SK-MEL-5 (cell line): ENCODE data around the gene PAM. TPM values are rescaled to one million over a fixed set of nuclear protein-coding genes. Genes with fewer than 3 reads are reported as not detected.
"Not testable (repeated sequence)": the region's sequence is repeated elsewhere in the genome, so short reads cannot be mapped to it uniquely, and the experiment has no call there.

ENCODE experiments used
- DNase-seq: peaks from one replicate; pipeline ENCODE4 v3.0.0-alpha.2; 2016; ENCODE audit warnings: low read depth, low spot score
- in situ Hi-C: cut with HindIII; loops from 2 replicates; pipeline ENCODE4 v1.10.0; 2016; ENCODE audit warnings: low sequenced_read_pairs, high pct_unique_total_duplicates, low pct_unique_long_range_greater_than_20kb
- total RNA-seq: library from RNA; depleted of rRNA; stranded (reverse); fragments of >200 nt; shearing (Covaris generic); gene quantifications from 2 replicates; pipeline ENCODE4 v1.2.3, GENCODE V29; 2014

Gene PAM
- total RNA-seq, 1 experiment from 2014 or later = 472 TPM

DNA sequence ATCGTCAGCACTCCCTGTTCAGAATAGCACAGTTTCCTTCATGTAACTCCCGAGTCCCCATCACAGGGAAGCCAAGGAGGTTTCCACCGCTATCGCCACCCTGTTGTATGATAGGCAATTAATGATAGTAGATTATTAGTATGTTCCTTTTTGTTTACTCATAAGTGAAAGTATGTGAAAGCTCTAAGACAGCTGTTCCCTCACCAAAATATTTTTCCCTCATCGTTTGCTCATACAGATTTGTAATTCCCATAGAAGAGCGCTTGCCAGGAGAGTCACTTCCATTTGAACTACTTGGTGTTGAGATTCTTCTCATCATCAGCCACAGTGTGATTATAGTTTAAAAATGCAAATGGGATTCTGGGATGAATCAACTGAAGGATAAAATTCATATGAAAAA lies 140.9 kb downstream of the PAM start:
- DNase-seq = no peak
- in situ Hi-C loops = no loop called here

DNA sequence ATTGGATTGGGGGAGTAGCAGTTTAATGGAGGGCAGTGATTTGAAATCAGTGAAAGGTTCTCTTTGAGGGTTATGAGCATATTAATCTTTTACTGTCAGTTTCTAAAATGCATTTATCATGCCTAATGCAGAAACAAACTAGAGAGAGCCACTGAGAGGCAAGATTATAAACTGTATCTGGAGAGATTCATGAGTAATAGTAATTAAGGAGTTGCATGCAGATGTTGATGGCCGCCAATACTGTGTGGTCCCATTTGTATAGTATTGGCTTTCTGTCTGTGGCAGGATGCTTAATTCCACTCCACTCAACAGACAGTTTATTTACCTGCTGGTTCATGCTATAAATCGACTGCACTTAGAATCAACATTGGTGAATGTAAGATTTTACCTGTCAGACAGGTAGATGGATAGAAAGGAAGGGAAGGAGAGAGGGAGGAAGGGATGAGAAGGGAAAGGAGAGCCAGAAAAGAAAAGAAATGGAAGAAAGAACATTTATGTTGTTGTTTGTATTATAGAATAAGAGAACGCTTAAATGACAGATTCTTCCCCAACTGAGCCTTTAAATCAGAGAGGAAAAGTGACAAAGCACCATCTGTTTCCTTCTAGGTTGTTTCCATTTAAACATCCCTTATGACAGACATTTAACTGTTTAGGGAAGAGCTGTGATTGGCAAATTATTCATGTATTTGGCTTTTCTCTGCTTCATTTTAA lies 146.5 kb downstream of the PAM start:
- no peak for DNase-seq
- in situ Hi-C loops = no loop called here

DNA sequence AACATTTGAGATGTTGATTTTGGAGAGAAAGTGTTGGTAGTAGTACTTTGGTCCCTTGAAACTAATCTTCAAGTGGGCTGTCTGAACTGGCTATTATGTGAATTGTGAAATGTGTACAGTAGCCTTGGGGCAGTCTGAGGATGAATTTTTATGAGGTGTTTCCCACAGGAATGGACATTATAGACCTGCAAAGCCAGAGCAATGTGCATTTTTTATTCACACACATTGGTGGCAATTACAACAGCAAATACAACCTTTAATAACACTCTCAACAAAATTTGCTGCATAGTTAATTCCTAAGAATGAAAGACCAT lies 147.0 kb downstream of the PAM start:
- DNase-seq = peak; percentile 42

DNA sequence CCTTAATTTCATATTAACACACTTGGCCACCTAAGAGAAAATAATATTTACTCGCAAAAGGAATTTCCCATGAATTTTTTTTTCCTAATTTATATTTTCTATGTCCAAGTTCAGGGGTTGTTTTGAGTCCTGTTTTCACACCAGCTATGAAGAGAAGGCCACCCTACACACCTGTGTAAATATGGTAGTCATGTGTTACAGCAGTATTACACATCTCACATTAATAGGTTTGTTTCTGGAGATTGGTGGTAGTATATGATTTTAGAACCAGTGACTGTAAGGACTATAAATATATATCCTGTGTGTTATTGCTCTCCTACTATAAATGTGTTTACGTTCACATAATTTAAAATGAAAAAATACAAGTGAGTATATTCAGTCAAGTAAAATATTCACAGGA lies 147.5 kb downstream of the PAM start:
- no peak for DNase-seq
- in situ Hi-C loops = no loop called here

More for the DNA sequence above, 147.0 kb downstream of the PAM start:
- in situ Hi-C loops = no loop called here

DNA sequence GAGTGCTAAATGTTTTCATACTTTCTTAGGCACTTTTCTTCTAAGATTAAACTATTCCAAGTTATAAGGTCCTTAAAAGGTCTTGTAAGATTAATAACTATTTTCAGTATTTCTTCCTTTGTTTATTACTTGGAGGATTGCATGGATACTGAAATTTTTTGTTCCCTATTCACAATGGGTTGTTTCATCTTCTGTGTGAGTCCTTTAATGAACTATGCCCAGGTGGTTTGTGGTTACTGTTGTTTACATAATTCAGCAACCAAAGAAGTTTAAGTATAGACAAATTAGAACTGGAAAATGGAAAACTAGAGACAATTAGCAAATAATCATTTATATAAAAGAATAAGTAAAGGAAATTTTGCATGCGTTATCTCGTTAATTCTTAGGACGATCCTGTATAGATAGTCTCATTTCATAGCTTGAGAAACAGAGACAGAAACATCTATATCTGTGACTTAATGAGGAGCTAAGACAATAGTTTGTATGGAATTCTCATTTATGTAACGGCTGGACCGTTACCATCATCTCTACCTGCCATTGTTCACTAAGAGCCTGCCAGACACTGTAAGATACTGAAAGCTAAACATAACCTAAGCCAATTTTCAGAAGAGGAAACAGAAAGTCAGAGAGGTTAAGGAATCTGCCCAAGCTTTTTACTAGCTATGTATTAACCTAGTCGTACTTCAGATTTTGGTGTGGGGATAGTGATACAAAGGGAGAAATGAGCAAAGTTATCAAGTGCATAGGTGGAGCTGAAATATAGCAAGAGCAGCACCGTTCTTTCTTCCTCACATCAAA lies 148.2 kb downstream of the PAM start:
- DNase-seq = no peak
- in situ Hi-C loops = no loop called here

DNA sequence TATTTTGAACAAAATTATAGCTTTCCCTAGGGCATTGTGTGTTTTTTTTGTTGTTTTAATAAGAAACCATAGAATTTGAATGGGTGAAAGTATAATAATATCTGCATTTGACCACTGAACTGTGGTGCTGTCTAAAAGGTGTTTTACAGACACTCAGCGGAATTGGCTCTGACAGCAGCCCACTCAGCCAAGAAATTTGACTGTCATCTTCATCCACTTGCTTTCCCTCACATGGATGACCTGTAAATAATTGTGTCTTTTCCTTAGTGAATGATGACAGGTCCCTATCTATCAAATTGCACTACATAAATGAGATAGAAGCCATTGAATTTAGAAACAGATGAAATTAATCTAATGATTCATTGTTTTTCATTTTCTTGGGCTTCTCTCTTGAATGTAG lies 150.0 kb downstream of the PAM start:
- DNase-seq = no peak
- in situ Hi-C loops = no loop called here

DNA sequence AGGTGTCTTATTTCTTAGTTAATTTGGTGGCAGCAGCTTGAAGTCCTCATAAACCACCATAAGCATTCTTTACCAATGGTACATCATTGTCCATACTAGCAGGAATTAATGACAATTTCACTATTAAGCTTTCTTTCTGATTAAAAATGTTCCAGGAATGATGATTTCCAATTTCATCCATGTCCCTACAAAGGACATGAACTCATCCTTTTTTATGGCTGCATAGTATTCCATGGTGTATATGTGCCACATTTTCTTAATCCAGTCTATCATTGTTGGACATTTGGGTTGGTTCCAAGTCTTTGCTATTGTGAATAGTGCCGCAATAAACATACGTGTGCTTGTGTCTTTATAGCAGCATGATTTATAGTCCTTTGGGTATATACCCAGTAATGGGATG lies 152.0 kb downstream of the PAM start:
- in situ Hi-C loops, DNase-seq: not testable (repeated sequence)

DNA sequence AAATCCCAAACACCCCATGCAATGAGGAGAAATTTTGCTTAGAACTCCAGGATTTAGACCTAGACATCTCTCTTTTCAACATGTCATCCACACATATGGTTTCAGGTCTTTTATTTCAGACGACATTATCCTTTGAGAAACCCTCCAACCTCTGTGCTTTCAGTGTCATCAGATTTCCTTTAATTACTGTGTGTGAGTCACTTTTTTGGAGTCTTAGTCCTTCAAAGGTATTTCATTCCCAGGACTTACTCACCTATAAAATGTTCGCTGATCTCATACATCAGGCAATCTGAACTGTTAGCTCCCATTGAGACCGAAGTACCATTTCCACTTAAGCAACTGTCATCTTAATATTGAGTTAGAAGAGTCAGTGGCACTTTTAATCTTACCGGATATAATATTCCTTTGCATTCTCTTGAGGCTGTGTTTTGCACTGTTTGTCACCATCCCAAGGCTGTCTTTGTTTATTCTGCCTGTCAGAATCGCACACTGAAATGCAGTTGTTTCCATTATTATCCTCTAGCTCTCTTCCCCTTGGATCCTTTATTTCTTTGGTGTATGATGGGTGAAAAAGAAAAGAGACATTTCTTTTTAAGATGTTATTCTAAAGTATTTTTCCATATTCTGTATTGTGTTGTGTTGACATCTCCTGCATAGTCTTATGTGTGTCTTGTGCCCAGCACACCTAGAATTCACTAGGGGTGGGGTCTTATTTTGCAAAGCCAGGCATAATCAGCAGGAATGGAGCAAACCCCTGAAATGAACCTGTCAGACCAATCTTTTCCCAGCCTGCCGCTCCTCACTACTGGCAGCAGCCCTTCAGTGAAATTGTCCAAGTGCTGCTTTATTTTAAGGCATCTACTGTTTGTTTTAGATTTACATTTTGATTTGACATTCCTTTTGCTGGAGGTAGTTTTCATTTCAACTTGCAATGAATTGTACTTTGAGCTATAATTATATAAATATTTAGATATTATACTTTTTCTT lies 155.4 kb downstream of the PAM start:
- in situ Hi-C loops = no loop called here
- no peak for DNase-seq

DNA sequence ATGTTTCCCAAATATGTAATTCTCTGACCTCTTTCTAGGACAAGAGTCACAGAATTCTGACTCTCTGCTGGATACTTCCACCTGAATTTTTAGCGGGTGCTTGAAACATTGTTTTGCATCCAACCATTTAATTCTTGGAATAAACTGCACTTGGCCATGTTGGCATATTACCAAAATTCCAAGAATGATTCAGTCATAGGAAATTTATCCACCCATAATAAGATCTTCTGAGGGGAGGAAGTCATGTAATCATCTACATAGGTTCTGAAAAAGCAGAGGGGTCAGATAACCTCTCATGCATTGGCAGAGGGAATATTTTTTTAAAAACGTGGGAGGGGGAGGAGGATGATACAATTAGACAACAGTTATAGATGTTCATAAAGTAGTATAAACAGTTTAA lies 156.9 kb downstream of the PAM start:
- in situ Hi-C loops = no loop called here
- DNase-seq = no peak

DNA sequence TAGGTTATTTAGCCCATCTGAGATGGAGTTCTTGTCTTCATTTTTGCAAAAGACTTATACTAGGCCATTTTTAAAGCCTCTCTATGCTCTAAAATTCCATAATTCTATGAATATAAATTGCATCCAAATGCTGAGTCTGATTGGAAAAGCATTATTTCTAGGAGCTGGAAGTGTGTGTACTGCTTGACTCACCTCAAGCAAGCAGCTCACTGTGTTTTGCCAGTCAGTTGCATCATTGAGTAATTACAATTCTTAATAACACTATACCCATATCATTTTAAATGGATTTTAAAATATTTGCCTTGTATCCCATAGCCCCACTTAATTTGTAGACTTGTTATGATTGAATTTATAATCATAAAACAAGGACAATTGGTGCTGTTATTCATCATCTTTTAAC lies 161.0 kb downstream of the PAM start:
- DNase-seq = no peak
- in situ Hi-C loops = no loop called here

DNA sequence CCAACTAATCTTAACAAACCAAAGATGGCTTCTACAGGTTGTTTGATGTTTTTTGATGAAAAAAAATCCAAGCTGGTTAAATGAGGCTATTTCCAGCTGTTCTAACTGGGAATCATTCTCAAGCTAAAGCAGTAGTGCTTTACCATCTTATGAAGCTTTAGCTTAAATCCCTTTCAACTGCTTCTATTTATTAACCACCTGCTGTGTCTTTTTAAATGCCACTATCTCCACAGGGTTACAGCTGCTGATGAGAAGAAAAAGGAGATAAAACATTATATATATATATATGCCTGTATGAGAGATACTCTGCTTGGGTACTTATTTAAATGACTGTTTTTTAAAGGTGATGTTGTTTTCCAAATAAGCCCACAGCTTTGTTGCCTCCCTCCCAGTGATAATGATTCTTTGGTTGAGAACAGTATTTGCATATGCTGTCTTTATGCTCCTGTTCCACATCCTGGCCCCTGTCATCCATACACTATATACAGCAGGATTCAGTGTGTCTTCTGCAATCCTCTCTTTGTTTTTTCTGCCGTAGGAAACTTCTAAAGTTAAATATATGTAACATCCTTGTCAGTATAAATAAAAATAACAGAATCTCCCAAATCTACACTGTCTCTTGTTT lies 164.0 kb downstream of the PAM start:
- no peak for DNase-seq
- in situ Hi-C loops = no loop called here

DNA sequence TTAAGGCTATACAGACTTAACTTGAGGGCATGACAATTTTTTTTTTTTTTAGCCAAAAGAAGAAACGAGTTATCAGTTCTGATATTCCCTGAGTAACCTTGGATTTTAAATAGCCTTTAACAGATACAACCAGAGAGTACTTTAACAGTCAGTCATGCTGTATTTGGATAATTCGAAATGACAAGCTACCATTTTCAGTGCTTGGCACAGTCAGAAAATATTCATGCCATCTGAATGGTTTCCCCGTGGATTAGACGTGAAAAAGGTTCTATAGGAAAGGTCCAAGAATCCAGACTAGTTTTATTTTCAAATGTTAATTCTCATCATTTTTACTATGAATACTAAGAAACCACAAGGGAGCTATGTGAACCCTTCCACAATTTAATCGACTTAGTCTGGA lies 165.7 kb downstream of the PAM start:
- no peak for DNase-seq
- in situ Hi-C loops = no loop called here

DNA sequence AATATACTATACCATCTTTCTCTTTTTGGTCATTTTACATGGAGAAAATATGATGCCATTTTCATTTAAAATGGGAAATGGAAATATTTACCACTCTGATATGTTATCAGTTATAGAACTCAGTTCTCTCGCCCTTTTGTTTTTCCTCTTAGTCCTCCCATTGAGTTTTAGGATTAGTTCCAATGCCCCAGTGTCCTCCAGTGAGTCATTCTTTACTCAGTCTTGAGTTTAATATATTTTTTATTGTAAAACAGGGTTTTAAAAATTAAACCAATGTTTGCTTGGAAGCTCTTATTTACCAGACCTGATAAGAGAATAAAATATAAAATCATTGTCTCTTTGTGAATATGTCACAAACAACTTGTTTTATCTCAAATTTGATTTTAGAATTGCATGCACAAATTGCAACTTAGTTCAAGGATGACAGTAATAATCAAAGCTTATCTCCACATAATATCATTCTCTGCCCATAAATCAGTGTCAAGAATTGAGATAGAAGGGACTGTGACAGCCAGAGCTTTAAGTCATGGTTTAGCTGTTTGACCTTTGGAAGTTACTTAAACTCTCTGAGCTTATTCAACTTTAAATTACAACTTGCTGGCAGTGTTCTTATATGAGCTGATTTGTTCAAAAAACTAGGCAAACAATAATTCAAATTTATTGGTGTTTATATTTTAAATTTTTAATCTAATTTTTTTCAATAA lies 166.4 kb downstream of the PAM start:
- in situ Hi-C loops = no loop called here
- no peak for DNase-seq

DNA sequence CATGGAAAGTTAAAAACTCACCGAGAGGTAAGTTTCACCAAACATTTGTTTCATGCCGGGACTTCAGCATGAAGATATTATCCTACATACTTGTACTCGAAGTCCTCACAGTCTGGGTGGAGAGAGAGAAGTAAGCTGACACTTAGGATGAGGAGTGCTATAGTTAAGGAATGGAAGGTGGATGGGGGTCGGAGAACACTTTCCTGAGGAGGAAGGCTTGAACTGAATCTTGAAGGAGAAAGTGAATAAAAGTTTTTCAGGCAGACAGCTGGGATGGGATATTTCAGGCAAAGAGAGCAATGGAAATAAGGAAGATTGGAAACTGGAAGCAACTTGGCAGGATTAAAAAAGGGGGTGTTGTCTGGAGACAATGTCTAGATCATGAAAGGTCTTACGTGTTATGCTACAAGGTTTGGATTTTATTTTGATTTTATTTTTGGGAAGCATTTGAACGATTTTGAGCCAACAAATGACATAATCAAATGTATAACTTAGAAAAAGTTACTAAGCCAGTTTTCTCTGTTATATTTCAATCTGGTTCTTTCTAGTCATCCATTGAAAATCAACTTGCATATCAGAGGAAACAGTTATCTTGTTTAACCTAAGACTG lies 167.1 kb downstream of the PAM start:
- in situ Hi-C loops = no loop called here

DNA sequence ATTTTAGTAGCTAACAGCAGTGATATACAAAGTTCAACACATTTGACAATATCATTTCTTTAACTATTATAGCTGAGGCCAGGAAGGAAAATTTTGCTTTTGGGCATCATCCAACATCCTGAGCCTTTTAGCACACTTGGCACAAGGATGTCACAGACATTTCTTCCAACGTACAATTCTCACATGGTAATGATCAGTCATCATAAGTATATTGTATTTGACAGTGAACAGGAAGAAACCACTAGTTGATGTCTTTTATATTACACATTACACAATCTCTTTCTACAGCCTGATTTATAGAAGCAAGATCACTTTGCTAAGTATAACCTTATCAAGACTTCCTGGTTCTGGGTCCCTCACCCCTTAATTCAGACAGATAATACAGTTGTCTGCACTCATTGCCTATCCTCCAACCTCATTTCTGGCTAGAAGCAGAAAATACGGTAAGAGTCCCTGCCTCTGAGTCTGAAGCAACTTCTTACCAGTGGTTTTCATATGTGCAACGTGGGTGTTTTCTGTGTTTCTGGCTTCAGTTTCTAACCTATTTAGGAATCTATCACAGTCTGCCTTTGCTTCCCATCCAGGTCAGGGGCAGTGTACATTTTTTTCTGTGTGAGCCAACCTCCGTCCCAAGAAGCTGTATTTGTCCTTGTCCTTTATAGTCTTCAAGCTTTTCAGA lies 167.8 kb downstream of the PAM start:
- in situ Hi-C loops = no loop called here
- DNase-seq = no peak

More for the DNA sequence above, 167.1 kb downstream of the PAM start:
- no peak for DNase-seq

DNA sequence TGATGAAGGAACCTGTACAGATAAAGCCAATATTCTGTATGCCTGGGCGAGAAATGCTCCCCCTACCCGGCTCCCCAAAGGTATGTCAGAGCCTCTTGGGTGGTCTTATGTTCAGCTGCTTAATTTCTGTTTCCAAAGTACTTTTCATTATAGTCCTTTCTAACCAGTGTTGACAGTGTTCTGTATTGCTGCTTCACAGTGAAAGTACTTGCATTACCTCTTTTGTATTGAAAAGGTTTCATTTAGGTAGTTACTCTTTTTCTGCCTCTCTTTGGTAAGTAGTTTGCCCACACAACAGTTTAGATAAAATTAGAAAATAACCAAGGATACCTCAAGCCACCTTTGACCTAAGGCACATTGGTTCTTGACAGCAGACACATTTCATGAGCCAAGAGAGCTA lies 169.9 kb downstream of the PAM start:
- no peak for DNase-seq
- in situ Hi-C loops = no loop called here
